HG02759 (cell line): ENCODE results near the gene KIF23.
A peak's percentile ranks its signal among the peaks of the same experiment; 100 is the strongest.

Experiments used
- ATAC-seq: cut with Tn5 transposase; IDR thresholded peaks from one replicate; pipeline ENCODE4 v1.9.1; 2021; ENCODE audit warnings: mild to moderate bottlenecking, moderate library complexity; ENCODE audit not compliant: unreplicated experiment

KIF23 gene

GRCh38 chr15:69394556-69395282 is 19.4 kb upstream of the KIF23 start:
- ATAC-seq = peak; percentile 64

DNA sequence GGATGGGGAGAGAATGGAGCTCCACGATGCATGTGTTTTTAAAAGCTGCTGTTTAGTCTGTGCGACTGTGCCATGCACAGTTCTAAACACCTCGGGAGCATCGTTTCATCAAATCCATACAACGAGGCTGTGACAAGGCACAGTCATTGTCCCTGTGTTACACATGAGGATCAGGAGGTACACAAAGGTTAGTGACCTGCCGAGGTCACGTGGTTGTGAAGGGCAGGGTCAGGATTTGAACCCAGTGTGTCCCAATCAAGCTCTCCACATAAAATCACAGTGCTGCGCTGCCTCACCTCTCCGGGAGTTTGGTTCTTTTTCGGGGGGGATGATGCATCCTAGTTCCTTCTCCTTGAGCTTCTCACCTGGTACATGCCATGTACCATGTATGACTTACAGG is 18.7 kb upstream of the KIF23 start:
- ATAC-seq = no peak

GRCh38 chr15:69395991-69396390 is 18.2 kb upstream of the KIF23 start:
- ATAC-seq = no peak

- ATAC-seq = no peak
These were observed 15.7 kb upstream of the KIF23 start for GRCh38 chr15:69398491-69398891.

- no peak for ATAC-seq
These were observed 13.3 kb upstream of the KIF23 start for GRCh38 chr15:69400850-69401249.

- no peak for ATAC-seq
These were observed 11.3 kb upstream of the KIF23 start for GRCh38 chr15:69402816-69403215.

DNA sequence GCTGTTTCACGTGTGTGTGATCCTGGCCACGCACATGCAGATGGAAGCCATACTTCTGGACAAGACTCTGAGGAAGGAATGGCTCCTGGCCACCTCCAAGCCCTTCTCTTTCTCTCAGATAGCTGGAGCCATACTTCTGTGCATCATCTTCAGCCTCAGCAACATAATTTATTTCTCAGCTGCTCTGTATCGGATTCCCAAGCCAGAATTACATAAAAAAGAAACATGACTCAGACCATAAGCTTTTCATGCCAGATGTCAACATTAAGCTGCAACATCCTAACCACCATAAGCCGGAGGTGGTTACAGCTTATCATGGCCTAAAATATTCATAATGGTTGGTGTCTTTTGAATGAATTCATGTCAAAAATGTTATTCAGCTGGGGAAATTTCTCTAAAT is 10.6 kb upstream of the KIF23 start:
- no peak for ATAC-seq

GRCh38 chr15:69405110-69405509 is 9.0 kb upstream of the KIF23 start:
- no peak for ATAC-seq

DNA sequence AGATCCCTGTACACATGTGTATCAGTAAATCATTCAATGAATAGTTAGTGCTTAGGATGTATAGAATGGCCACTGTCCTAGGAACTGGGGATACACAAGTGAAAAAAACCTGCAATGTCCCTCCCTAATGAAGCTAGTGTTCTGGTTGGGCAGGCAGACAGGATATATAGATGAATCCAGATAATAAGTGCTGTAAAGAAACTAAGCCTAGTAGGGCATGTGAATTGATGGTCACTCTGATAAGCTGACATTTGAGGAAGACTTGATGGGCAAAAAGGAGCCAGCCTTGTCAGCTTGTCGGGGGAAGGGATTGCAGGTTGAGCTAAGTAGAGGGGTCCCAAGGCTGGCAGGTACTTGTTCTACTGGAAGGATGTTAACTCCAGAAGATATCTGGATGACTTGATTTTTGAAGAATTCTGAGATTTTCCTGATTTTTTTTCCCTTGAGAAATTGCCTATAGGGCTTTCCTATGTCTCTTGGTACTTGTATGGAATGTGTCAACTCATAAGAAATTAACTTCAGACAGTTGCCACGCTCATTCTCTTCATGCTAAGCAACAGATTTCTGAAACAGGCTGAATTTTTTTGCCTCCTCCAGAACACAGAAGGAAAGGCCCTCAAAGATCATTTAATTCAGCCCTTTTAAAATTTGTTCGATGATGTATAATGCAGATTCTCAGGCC is 6.3 kb upstream of the KIF23 start:
- ATAC-seq = no peak

GRCh38 chr15:69408841-69409240 is 5.3 kb upstream of the KIF23 start:
- no peak for ATAC-seq

- no peak for ATAC-seq
These were observed 3.8 kb upstream of the KIF23 start for GRCh38 chr15:69410248-69410874.

DNA sequence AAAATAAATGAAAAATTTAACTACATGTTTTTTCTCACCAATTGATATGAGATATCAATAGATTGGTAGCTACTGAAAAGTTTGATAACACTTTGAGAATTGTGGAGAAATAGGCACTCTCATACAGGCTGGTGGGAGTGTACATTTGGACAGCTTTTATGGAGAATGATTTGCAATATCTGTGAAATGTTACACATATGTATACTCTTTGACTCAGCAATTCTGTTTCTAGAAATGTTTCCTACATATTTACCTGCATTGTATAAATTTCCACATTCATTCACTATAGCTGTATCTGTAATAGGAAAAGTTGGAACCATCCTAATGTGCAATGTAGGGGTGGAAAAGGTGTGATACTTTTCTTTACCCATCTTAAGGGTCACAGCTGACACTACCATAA is 1.9 kb upstream of the KIF23 start:
- no peak for ATAC-seq

DNA sequence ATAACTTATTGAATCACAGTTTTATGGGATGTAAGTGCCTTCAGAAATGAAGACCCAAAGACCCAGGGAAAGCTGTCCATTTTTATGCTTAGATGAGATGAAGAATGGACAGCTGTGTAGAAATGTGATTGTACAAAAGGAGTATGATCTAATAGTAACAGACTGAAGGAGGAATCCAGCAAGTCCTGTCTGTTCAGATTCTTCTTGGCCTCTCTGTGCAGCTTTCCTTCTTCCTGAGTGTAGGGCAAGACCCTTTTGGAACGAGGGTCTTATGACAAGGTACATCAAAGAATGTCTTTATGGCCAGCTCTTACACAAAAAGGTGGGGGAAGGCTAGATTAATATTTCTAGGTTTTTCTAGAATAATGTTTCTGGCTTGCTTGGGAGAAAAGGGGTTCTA is 1.4 kb upstream of the KIF23 start:
- no peak for ATAC-seq

GRCh38 chr15:69414701-69415167 is 585 bp downstream of the KIF23 start:
- peak; percentile 35 for ATAC-seq

GRCh38 chr15:69415381-69415780 is 1.2 kb downstream of the KIF23 start:
- no peak for ATAC-seq

DNA sequence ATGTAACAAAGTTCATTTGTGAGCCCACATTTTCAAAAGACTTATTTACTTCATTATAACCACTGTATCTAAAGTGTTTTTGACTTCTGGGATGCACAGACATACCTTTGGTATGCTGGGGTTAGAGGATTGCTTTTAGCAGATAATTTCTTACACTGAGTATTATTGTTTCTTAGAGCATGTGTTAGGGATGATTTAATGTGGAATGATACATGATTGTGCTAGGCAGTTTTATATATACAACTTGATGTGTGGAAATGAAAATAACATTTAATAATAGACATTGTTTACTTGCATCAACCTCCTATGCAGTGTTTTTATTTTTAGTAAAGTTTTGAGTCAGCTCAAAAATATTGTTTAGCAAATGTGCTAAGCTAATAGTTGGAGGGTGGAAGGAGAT is 3.4 kb downstream of the KIF23 start:
- no peak for ATAC-seq

DNA sequence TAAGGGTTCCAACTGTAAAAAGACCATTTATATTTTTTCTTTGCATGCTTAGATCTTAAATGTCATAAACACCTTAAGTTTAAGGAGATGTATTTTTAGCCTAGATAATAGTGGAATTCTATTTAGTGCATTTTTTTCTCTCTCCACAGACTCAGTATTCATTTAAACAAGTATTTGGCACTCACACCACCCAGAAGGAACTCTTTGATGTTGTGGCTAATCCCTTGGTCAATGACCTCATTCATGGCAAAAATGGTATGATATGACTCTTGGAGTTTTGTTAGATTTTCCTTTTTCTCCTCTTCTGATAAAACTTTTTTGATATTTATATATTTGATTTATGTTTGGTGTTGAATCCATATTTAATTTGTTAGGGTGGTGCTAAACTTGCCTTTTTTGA is 7.3 kb downstream of the KIF23 start:
- ATAC-seq = no peak

- ATAC-seq = no peak
These were observed 8.3 kb downstream of the KIF23 start for GRCh38 chr15:69422336-69422895.

GRCh38 chr15:69424001-69424400 is 9.9 kb downstream of the KIF23 start:
- ATAC-seq = no peak

DNA sequence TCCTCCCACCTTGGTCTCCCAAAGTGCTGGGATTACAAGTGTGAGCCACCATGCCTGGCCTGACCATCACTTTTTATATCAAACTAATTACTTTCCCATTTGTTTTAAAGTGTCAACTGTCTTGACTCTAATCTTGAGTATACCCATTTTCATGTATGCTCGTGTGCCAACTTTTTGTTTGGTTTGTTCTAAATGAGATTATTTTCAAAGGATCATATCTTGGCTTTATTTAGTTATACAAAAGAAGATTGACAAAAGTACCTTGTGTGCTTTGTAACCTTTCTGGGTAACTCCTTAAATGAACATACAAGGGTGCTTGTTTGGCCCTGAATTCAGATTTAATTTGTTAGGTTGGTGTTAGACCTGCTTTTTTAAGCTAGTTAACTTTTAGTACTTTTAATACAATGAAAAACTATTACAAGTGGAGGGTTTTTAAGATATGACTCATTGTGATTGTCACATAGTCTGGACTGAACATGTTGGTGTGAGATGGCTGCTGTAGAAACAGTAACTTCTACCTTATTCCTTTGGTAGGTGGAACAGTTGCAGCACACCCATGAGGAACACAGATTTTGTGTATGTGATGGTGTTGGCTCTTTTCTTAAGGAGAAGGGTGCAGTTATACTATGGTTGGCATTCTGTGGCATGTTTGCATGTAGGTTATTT is 10.7 kb downstream of the KIF23 start:
- ATAC-seq = no peak

GRCh38 chr15:69433831-69434230 is 19.7 kb downstream of the KIF23 start:
- ATAC-seq = no peak
